ENCODE measurements around the gene KCNK3. TPM values are rescaled to one million over a fixed set of nuclear protein-coding genes. Genes with fewer than 3 reads are reported as not detected.

The KCNK3 gene
- not detected in 2 replicates for total RNA-seq

GRCh38 chr2:26692279-26692896, at the start of gene KCNK3:
TSS of gene KCNK3 (plus strand) at chr2:26692722. CDS start at chr2:26692876, 154 bp downstream.

GRCh38 chr2:26764078-26764887, 71.8 kb downstream of the KCNK3 start, which contains the start of gene SLC35F6:
TSS of gene SLC35F6 (plus strand) at chr2:26764284. CDS start at chr2:26764350, 66 bp downstream.

Small RNAs within 50 kb of the gene (small RNA-seq; reads per million reads assigned to genes)
- gene AC015977.1, result not detected

Other genes starting within 250 kb of the KCNK3 start
- gene OTOF, start 214.6 kb upstream of the KCNK3 start, total RNA-seq, result under 0.01 and 0.14 TPM in 2 replicates
- not detected in 2 replicates for gene CIB4, start 51.4 kb upstream of the KCNK3 start, total RNA-seq
- gene SLC35F6, start 71.6 kb downstream of the KCNK3 start, total RNA-seq, result 38.2 and 57.1 TPM in 2 replicates
- gene CENPA, start 93.3 kb downstream of the KCNK3 start, total RNA-seq, result 17.0 and 31.7 TPM in 2 replicates
- not detected in 2 replicates for gene DPYSL5, start 155.4 kb downstream of the KCNK3 start, total RNA-seq